Esophagus squamous epithelium (tissue), 5 donors: ENCODE data around the gene NPRL2. TPM values are rescaled to one million over a fixed set of nuclear protein-coding genes. Genes with fewer than 3 reads are reported as not detected.
A peak's percentile ranks its signal among the peaks of the same experiment; 100 is the strongest.

Experiments
- DNase-seq: peaks from one replicate; lab custom pipeline; 2025; lab: John Stamatoyannopoulos, UW
- H3K27ac ChIP-seq, 4 donors: fragments of 200-600 bp; sonication (generic); one replicate each; pipeline ENCODE4 v1.5.1; 2016 to 2019; ENCODE audit warnings: mild to moderate bottlenecking in 1 of 4
- H3K27me3 ChIP-seq, 4 donors: fragments of 200-600 bp; sonication (generic); 1 replicate in 3 of 4; 2 replicates in 1 of 4; pipeline versions ENCODE4 v1.5.1 to v1.6.0; 2017 to 2021; ENCODE audit warnings: antibody characterized with exemption in 1 of 4
- H3K36me3 ChIP-seq, 3 donors: fragments of 200-600 bp; sonication (generic); one replicate each; pipeline ENCODE4 v1.5.1; 2016 to 2019
- H3K4me1 ChIP-seq, 3 donors: fragments of 200-600 bp; sonication (generic); one replicate each; pipeline ENCODE4 v1.5.1; 2017 to 2019
- H3K4me3 ChIP-seq, 4 donors: fragments of 200-600 bp; sonication (generic); 1 replicate in 3 of 4; 2 replicates in 1 of 4; pipeline ENCODE4 v1.5.1; 2016 to 2019; ENCODE audit warnings: mild to moderate bottlenecking in 2 of 4, moderate library complexity in 1 of 4
- H3K9me3 ChIP-seq, 3 donors: fragments of 200-600 bp; sonication (generic); one replicate each; pipeline ENCODE4 v1.5.1; 2016 to 2019
- POLR2A ChIP-seq, 4 donors: fragments of 450-650 bp; IDR thresholded peaks; one replicate each; pipeline ENCODE4 v1.6.1; 2017; ENCODE audit warnings: antibody characterized with exemption in 4 of 4, mild to moderate bottlenecking in 4 of 4, moderate library complexity in 3 of 4
- WGBS, 2 donors: methylation state at CpG; one replicate each; pipeline ENCODE4 v1.1.5; 2018; 5-methylcytosine and 5-hydroxymethylcytosine counted together
- intact Hi-C: fragments of 100-400 bp; cut with DNase I; formaldehyde crosslinking; loops from one replicate; pipeline ENCODE4 v1.15.0; 2022
- total RNA-seq, 4 donors: library from RNA; depleted of rRNA; stranded (reverse); fragments of >200 nt; gene quantifications; one replicate each; pipeline ENCODE4 v1.1.0, GENCODE V29; 2016
- TF ChIP-seq, protein P1 (sequence below), 6 experiments: fragments of 450-650 bp in 4 of 6; fragments of 200-600 bp in 2 of 6; sonication (generic) in 2 of 6; IDR thresholded peaks; one replicate each; pipeline ENCODE4 v1.5.1; 2016 to 2019; ENCODE audit warnings: antibody characterized with exemption in 6 of 6, mild to moderate bottlenecking in 4 of 6, moderate library complexity in 4 of 6
- donor health status: DM: yes; HTN: yes; CAD: no.

The NPRL2 gene
- total RNA-seq, 4 donors from 2014 or later = 10.4 to 21.2 (median 16.1) TPM

DNA sequence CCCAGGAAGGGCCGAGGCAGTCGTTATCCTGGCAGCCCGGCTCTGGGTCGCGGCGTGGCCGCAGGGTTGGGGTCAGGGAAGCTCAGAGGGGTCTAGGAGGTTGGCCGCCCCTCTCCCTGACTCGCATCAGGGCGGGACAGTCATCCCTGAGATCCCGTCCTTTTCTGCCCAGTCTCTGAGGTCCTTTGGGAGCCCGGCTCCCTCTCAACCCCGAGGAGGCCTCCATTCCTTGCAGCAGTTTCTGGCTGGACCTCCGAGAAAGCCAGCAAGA is 28.5 kb downstream of the NPRL2 start:
- peaks cover 61 to 93% (median 62%) of the 10 kb centered on the region in 3 donors for H3K4me1 ChIP-seq
- no peak for DNase-seq
- H3K36me3 ChIP-seq = peaks cover 0 to 51% (median 11%) of the 10 kb centered on the region in 3 donors
- 22 to 30% methylated on average over 4 to 11 of the region's 14 CpGs for WGBS, 2 donors
- H3K27me3 ChIP-seq = no peaks in the 10 kb centered on the region
- no peak for TF ChIP-seq POLR2A (IDR thresholded peaks at IDR 0.05)
- TF ChIP-seq, protein P1, sequence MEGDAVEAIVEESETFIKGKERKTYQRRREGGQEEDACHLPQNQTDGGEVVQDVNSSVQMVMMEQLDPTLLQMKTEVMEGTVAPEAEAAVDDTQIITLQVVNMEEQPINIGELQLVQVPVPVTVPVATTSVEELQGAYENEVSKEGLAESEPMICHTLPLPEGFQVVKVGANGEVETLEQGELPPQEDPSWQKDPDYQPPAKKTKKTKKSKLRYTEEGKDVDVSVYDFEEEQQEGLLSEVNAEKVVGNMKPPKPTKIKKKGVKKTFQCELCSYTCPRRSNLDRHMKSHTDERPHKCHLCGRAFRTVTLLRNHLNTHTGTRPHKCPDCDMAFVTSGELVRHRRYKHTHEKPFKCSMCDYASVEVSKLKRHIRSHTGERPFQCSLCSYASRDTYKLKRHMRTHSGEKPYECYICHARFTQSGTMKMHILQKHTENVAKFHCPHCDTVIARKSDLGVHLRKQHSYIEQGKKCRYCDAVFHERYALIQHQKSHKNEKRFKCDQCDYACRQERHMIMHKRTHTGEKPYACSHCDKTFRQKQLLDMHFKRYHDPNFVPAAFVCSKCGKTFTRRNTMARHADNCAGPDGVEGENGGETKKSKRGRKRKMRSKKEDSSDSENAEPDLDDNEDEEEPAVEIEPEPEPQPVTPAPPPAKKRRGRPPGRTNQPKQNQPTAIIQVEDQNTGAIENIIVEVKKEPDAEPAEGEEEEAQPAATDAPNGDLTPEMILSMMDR (IDR thresholded peaks at IDR 0.05) = no peak
- H3K27ac ChIP-seq = peak overlapping the region; percentile 90 to 98 (median 96)
- intact Hi-C loops = loop anchor here (10.0 kb wide), 1 partner anchor 47 kb away; the partner anchor contains the start of gene LSMEM2
- H3K4me3 ChIP-seq = peak overlapping the region; percentile 71 to 98 (median 82)
- H3K9me3 ChIP-seq = no peaks in the 10 kb centered on the region

DNA sequence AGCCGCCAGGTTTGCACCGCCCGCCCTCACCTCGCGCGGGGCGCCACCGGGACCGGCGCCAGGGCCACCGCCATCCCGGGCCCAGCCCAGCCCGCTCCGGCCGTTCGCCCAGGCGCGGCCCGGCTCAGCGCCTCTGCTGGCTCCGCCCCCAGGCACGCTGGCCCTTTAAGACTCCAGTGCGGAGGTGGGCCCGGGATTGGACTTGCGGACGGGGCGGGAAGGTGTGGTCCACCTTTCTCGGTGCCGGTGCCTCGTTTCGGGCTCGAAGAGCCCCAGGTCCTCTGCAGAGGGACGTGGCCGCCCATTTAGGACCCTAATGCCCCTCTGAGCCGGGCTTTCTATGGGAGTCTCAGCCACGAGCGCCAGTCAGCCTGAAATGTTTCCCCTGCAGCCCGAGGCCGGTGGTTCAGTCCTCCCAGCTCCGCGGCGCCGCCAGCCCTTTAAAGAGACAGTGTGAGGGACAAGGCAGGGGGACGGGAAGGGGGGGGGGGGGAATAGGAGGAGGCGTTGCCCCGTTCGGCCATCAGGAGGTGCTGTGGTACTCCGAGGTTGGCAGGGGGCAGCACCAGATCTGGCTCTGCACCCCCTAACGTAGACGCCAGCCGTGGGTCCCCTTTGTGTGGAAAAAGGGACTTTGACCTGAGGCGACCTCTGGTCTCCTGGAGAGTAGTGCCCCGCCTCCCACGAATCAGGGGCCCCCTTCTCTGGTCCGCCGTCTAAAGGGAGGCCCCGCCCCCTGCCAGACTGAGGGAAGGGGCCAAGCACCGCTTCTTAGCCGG is 29.1 kb downstream of the NPRL2 start:
- H3K27ac ChIP-seq = peak overlapping the region; percentile 90 to 98 (median 96)
- H3K27me3 ChIP-seq = no peaks in the 10 kb centered on the region
- intact Hi-C loops = loop anchor here (10.0 kb wide), 1 partner anchor 47 kb away; the partner anchor contains the start of gene LSMEM2
- WGBS, 2 donors = 0% methylated on average over 5 of the region's 59 CpGs; no CpG with 5 or more reads in 1 of the 2 donors
- H3K36me3 ChIP-seq = peaks cover 0 to 49% (median 11%) of the 10 kb centered on the region in 3 donors
- no peaks in the 10 kb centered on the region for H3K9me3 ChIP-seq
- TF ChIP-seq, protein P1 (IDR thresholded peaks at IDR 0.05) = peak; percentile 20 to 53 (median 28)
- TF ChIP-seq POLR2A (IDR thresholded peaks at IDR 0.05) = peak in 2 of 4 donors; percentile 50 to 61
- peaks cover 60 to 93% (median 60%) of the 10 kb centered on the region in 3 donors for H3K4me1 ChIP-seq
- peak; percentile 67 for DNase-seq
- peak overlapping the region; percentile 71 to 98 (median 82) for H3K4me3 ChIP-seq

DNA sequence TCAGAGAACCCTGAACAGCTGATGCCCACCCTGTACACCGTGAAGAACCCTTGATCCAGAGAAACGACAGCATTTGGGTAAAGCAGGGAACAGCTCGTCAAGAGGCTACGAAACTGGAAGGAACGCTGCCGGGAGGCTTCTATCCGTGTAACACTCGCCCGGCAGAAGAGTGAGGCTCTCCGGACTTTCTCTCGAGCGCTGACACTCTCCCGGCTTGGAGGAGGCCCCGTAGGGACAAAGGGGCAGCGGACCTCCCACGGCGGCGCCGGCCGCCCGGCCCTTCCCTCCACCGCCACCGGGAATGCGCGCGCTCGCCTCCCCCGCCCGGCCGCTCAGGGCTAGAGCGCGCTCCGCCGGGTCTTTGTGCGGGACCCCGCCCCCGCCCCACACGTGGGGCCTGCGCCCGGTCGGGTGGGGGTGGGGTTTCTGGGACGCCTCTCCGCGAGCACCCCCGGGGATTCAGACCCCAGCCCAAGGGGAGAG is 29.7 kb downstream of the NPRL2 start:
- intact Hi-C loops = loop anchor here (10.0 kb wide), 1 partner anchor 46 kb away; the partner anchor contains the start of gene LSMEM2
- Histone ChIP-seq H3K27me3 (no peaks in the 10 kb centered on the region), H3K36me3 (peaks cover 0 to 43% (median 11%) of the 10 kb centered on the region in 3 donors), H3K27ac (peak overlapping the region; percentile 90 to 98 (median 96)), H3K4me1 (peaks cover 65 to 93% (median 66%) of the 10 kb centered on the region in 3 donors), H3K9me3 (no peaks in the 10 kb centered on the region), H3K4me3 (peak overlapping the region; percentile 71 to 98 (median 82))
- TF ChIP-seq POLR2A (IDR thresholded peaks at IDR 0.05) = peak in 3 of 4 donors; percentile 63 to 81 (median 69)
- TF ChIP-seq, protein P1 (IDR thresholded peaks at IDR 0.05) = no peak
- DNase-seq = no peak
- 0% methylated on average over 8 to 10 of the region's 45 CpGs for WGBS, 2 donors

DNA sequence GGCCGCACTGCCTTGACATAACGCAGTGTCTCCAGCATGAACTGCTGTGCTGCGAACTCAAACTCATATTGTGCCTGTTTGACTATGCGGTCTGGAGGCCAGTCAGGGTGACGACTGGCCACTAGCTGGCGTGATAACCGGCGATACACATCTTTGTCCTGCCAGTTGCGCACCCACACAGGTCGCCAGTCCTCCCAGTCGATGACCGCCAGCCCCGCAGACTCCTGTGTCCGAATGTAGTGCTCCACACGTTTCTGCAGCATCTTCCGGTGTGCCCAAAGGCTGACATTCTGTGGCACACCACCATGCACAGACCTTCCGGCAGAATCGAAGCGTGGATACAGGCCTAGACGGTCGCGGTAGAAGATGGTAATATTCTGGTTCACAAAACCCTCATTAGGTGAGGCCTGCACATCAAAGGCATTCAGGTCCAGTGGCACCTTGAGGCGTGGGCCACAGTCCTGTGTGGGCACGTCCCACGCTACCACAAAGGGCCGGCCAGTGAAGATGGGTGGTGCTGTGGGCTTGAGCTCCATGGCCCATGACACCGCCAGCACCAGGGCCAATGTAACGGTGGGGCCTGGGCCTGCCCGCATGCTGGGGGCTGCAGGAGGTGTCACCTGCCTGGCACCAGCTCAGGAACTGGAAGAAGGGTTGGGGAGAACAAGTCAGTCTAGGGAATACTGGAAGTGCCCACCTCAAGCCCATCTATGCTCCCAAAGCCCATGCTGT is 30.5 kb downstream of the NPRL2 start:
- H3K4me1 ChIP-seq = peaks cover 66 to 93% (median 71%) of the 10 kb centered on the region in 3 donors
- H3K9me3 ChIP-seq = no peaks in the 10 kb centered on the region
- 66 to 80% methylated on average over 1 to 27 of the region's 29 CpGs for WGBS, 2 donors
- peak overlapping the region; percentile 71 to 98 (median 82) for H3K4me3 ChIP-seq
- no peaks in the 10 kb centered on the region for H3K27me3 ChIP-seq
- peak overlapping the region; percentile 90 to 98 (median 96) for H3K27ac ChIP-seq
- intact Hi-C loops = loop anchor here (10.0 kb wide), 1 partner anchor 45 kb away; the partner anchor contains the start of gene LSMEM2
- no peak for DNase-seq
- TF ChIP-seq, protein P1 (IDR thresholded peaks at IDR 0.05) = no peak
- no peak for TF ChIP-seq POLR2A (IDR thresholded peaks at IDR 0.05)
- peaks cover 0 to 40% (median 11%) of the 10 kb centered on the region in 3 donors for H3K36me3 ChIP-seq
